GOT3 (cell line): ENCODE measurements around the gene LAMB2.

Source experiments
- DNase-seq: peaks from one replicate; lab custom pipeline; 2025; ENCODE audit warnings: mixed read lengths; lab: John Stamatoyannopoulos, UW

Gene LAMB2

GRCh38 chr3:49076116-49076515, 56.7 kb downstream of the LAMB2 start:
- no peak for DNase-seq
